Mucosa of descending colon (tissue), 3 donors: ENCODE results near the gene ZNF254. TPM values are rescaled to one million over a fixed set of nuclear protein-coding genes. Genes with fewer than 3 reads are reported as not detected.

ENCODE experiments used
- ATAC-seq: fragments of 200-7000 bp; cut with Tn5 transposase; one replicate; pipeline ENCODE4 v1.9.1; 2020; ENCODE audit warnings: mild to moderate bottlenecking, moderate library complexity
- DNase-seq, 3 donors: peaks; one replicate each; pipeline ENCODE4 v3.0.0-alpha.2; 2020
- H3K36me3 ChIP-seq: fragments of 200-600 bp; one replicate; pipeline ENCODE4 v1.8.0; 2021; ENCODE audit warnings: low read depth, mild to moderate bottlenecking
- H3K4me1 ChIP-seq: fragments of 200-600 bp; one replicate; pipeline ENCODE4 v1.8.0; 2021; ENCODE audit warnings: low read depth, mild to moderate bottlenecking
- H3K4me3 ChIP-seq: fragments of 200-600 bp; one replicate; pipeline ENCODE4 v1.8.0; 2021; ENCODE audit warnings: mild to moderate bottlenecking
- H3K9me3 ChIP-seq: fragments of 200-600 bp; one replicate; pipeline ENCODE4 v1.8.0; 2021; ENCODE audit warnings: mild to moderate bottlenecking
- intact Hi-C, 2 donors: fragments of 100-400 bp; cut with DNase I in 1 of 2; cut with micrococcal nuclease in 1 of 2; formaldehyde crosslinking; loops; one replicate each; pipeline versions ENCODE4 v1.11.0 to v1.11.1; 2022; cut with DNase I, micrococcal nuclease
- total RNA-seq, 3 donors: library from RNA; stranded (reverse); fragmentation: NEBNext Ultra II Directional in 2 of 3; extraction: Animal tissue kit (Norgen Biotek cat#: 25700) in 2 of 3; gene quantifications; one replicate each; pipeline versions ENCODE4 v1.2.1 to v1.2.4, GENCODE V29; 2021 to 2023
- TF ChIP-seq, protein P1 (sequence below): fragments of 200-600 bp; IDR thresholded peaks from one replicate; pipeline ENCODE4 v1.8.0; 2022; ENCODE audit warnings: antibody characterized with exemption, mild to moderate bottlenecking
- donor health status: DM: no; HTN: no; CAD: no; lungs with moderate emphysema.
- donor health status: DM: no; HTN: no; CAD: no.
- donor health status: DM: no; HTN: yes; CAD: no.

Gene ZNF254
- total RNA-seq, 3 donors from 2014 or later: 13.7 to 22.4 (median 17.3) TPM

DNA sequence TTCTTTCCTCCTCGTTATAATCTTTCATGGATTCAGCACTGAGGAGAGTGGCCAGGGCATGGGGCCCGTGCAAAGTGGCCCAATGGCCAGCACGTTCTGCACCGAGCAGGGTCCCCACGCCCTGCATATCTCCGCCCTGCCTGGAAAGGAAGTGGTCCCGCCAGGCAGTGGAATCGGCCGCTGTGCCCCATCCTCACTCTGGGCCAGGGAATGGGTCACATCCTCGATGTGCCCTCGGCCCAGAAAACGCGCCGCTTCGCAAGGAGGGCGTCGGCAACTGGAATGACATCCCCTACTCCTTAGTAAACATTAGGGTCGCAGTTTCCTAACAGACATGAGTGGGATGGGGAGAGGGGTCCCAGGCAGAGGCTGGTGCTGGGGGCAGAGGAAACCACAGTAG, 90.7 kb downstream of the ZNF254 start:
- DNase-seq: no peak
- peaks cover 48% of the 10 kb centered on the region for H3K9me3 ChIP-seq
- TF ChIP-seq, protein P1, sequence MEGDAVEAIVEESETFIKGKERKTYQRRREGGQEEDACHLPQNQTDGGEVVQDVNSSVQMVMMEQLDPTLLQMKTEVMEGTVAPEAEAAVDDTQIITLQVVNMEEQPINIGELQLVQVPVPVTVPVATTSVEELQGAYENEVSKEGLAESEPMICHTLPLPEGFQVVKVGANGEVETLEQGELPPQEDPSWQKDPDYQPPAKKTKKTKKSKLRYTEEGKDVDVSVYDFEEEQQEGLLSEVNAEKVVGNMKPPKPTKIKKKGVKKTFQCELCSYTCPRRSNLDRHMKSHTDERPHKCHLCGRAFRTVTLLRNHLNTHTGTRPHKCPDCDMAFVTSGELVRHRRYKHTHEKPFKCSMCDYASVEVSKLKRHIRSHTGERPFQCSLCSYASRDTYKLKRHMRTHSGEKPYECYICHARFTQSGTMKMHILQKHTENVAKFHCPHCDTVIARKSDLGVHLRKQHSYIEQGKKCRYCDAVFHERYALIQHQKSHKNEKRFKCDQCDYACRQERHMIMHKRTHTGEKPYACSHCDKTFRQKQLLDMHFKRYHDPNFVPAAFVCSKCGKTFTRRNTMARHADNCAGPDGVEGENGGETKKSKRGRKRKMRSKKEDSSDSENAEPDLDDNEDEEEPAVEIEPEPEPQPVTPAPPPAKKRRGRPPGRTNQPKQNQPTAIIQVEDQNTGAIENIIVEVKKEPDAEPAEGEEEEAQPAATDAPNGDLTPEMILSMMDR: no peak

DNA sequence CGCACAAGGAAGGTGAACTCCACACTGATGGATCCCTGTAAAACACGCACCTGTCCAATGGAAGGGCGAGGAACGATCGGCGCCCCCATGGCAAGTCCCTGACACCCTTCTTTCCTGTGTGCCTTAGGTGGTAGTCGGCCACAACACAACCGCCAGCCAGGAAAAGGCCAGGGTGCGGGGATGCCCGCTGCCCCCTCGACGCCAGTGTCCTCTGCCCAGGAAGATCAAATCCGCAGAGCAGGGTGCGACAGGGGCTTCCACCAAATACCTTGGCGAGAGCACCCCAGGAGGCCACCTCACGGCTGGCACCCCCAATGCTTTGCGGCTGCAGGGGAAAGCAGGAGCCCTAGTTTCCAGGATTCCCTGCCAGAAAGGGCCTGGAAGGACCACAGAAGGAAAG, 91.2 kb downstream of the ZNF254 start:
- Histone ChIP-seq H3K9me3 (peaks cover 46% of the 10 kb centered on the region), H3K36me3 (no peaks in the 10 kb centered on the region), H3K4me1 (no peaks in the 10 kb centered on the region), H3K4me3 (no peak overlapping the region)
- intact Hi-C loops: no loop called here
- DNase-seq (no peak), ATAC-seq (no peak)
- TF ChIP-seq, protein P1: no peak

More for the DNA sequence above, 90.7 kb downstream of the ZNF254 start:
- H3K4me1 ChIP-seq: no peaks in the 10 kb centered on the region
- ATAC-seq: no peak
- no peaks in the 10 kb centered on the region for H3K36me3 ChIP-seq
- intact Hi-C loops: no loop called here
- no peak overlapping the region for H3K4me3 ChIP-seq

Other genes starting within 250 kb of the ZNF254 start
- 1 to 10 TPM; 1.7 to 8.5 (median 1.9) TPM for gene ZNF726, start 172.3 kb upstream of the ZNF254 start, total RNA-seq